ENCODE data around the gene COLEC12.
A peak's percentile ranks its signal among the peaks of the same experiment; 100 is the strongest.

GRCh38 chr18:374721-375168 is 125.8 kb downstream of the COLEC12 start:
- TF ChIP-seq CTCF (IDR thresholded peaks at IDR 0.05) = no peak
- TF ChIP-seq POLR2A (IDR thresholded peaks at IDR 0.05) = no peak
- peak in 2 of 3 donors; percentile 22 to 27 for TF ChIP-seq POLR2AphosphoS5 (IDR thresholded peaks at IDR 0.05)
